HG03442 (cell line): ENCODE results near the gene MKKS.

ENCODE experiments used
- ATAC-seq: cut with Tn5 transposase; IDR thresholded peaks from one replicate; pipeline ENCODE4 v1.9.1; 2021; ENCODE audit warnings: mild to moderate bottlenecking, moderate library complexity; ENCODE audit not compliant: unreplicated experiment

The MKKS gene

GRCh38 chr20:10370091-10370887 is 63.7 kb downstream of the MKKS start:
- ATAC-seq: no peak

- ATAC-seq: no peak
Measured at GRCh38 chr20:10369723-10370090, 64.3 kb downstream of the MKKS start.

- ATAC-seq: no peak
Measured at GRCh38 chr20:10368702-10369041, 65.3 kb downstream of the MKKS start.

GRCh38 chr20:10367943-10368701 is 65.9 kb downstream of the MKKS start:
- no peak for ATAC-seq

GRCh38 chr20:10367693-10367942 is 66.4 kb downstream of the MKKS start:
- no peak for ATAC-seq

GRCh38 chr20:10366898-10367692 is 66.9 kb downstream of the MKKS start:
- ATAC-seq: no peak

GRCh38 chr20:10362674-10363073 is 71.3 kb downstream of the MKKS start:
- no peak for ATAC-seq

GRCh38 chr20:10360878-10361277 is 73.1 kb downstream of the MKKS start:
- ATAC-seq: no peak

- ATAC-seq: no peak
Measured at GRCh38 chr20:10359621-10360040, 74.4 kb downstream of the MKKS start.

- ATAC-seq: no peak
Measured at GRCh38 chr20:10357974-10358373, 76.0 kb downstream of the MKKS start.

- ATAC-seq: no peak
Measured at GRCh38 chr20:10357061-10357708, 76.8 kb downstream of the MKKS start.

GRCh38 chr20:10356628-10357027 is 77.4 kb downstream of the MKKS start:
- ATAC-seq: no peak

GRCh38 chr20:10352934-10353824 is 80.8 kb downstream of the MKKS start:
- no peak for ATAC-seq
